ENCODE measurements around the gene NLRP9. TPM values are rescaled to one million over a fixed set of nuclear protein-coding genes. Genes with fewer than 3 reads are reported as not detected.

The NLRP9 gene
- total and polyA plus RNA-seq, 8 donors: 0.08 TPM; not detected in 7

GRCh38 chr19:55702131-55702627, 36.0 kb downstream of the NLRP9 start:
- H3K27ac ChIP-seq: no peak overlapping the region
- TF ChIP-seq CTCF (IDR thresholded peaks at IDR 0.05): no peak
- intact Hi-C loops (cut with DNase I): no loop called here
- peaks cover 0 to 53% of the 10 kb centered on the region in 2 donors for H3K36me3 ChIP-seq
- H3K9me3 ChIP-seq: no peaks in the 10 kb centered on the region
- no peak overlapping the region for H3K4me3 ChIP-seq
- ATAC-seq (no peak), DNase-seq (no peak)
- H3K4me1 ChIP-seq: no peaks in the 10 kb centered on the region
- no peaks in the 10 kb centered on the region for H3K27me3 ChIP-seq

GRCh38 chr19:55700813-55701212, 37.4 kb downstream of the NLRP9 start:
- ATAC-seq: no peak
- intact Hi-C loops (cut with DNase I): no loop called here

GRCh38 chr19:55699221-55699620, 39.0 kb downstream of the NLRP9 start:
- Histone ChIP-seq H3K36me3 (peaks cover 0 to 72% of the 10 kb centered on the region in 2 donors), H3K9me3 (no peaks in the 10 kb centered on the region), H3K27ac (no peak overlapping the region), H3K4me1 (no peaks in the 10 kb centered on the region), H3K4me3 (no peak overlapping the region), H3K27me3 (no peaks in the 10 kb centered on the region)
- intact Hi-C loops (cut with DNase I): no loop called here
- TF ChIP-seq CTCF (IDR thresholded peaks at IDR 0.05): no peak
- no peak for ATAC-seq
- no peak for DNase-seq

More at GRCh38 chr19:55700813-55701212, 37.4 kb downstream of the NLRP9 start:
- H3K27ac ChIP-seq: no peak overlapping the region
- H3K27me3 ChIP-seq: no peaks in the 10 kb centered on the region
- DNase-seq: no peak
- H3K36me3 ChIP-seq: peaks cover 0 to 67% of the 10 kb centered on the region in 2 donors
- no peak overlapping the region for H3K4me3 ChIP-seq
- no peak for TF ChIP-seq CTCF (IDR thresholded peaks at IDR 0.05)
- no peaks in the 10 kb centered on the region for H3K4me1 ChIP-seq
- H3K9me3 ChIP-seq: no peaks in the 10 kb centered on the region

- peaks cover 0 to 79% of the 10 kb centered on the region in 2 donors for H3K36me3 ChIP-seq
- H3K4me1 ChIP-seq: no peaks in the 10 kb centered on the region
- no peaks in the 10 kb centered on the region for H3K9me3 ChIP-seq
- no peak for DNase-seq
- ATAC-seq: no peak
- no peaks in the 10 kb centered on the region for H3K27me3 ChIP-seq
- H3K27ac ChIP-seq: no peak overlapping the region
- no peak for TF ChIP-seq CTCF (IDR thresholded peaks at IDR 0.05)
- intact Hi-C loops (cut with DNase I): no loop called here
- no peak overlapping the region for H3K4me3 ChIP-seq
These were observed 39.9 kb downstream of the NLRP9 start for GRCh38 chr19:55698256-55698655.

- peaks cover 0 to 84% of the 10 kb centered on the region in 2 donors for H3K36me3 ChIP-seq
- no peaks in the 10 kb centered on the region for H3K27me3 ChIP-seq
- H3K27ac ChIP-seq: no peak overlapping the region
- ATAC-seq (no peak), DNase-seq (no peak)
- TF ChIP-seq CTCF (IDR thresholded peaks at IDR 0.05): no peak
- no peaks in the 10 kb centered on the region for H3K4me1 ChIP-seq
- no peaks in the 10 kb centered on the region for H3K9me3 ChIP-seq
- intact Hi-C loops (cut with DNase I): no loop called here
- no peak overlapping the region for H3K4me3 ChIP-seq
These were observed 40.5 kb downstream of the NLRP9 start for GRCh38 chr19:55697698-55698097.
